Fibroblast of the aortic adventitia (primary cell): ENCODE data around the gene SOX6. TPM values are rescaled to one million over a fixed set of nuclear protein-coding genes. Genes with fewer than 3 reads are reported as not detected.

ENCODE experiments used
- DNase-seq: peaks from one replicate; pipeline ENCODE4 v3.0.0-alpha.2; 2010; ENCODE audit warnings: low read depth
- H3K4me3 ChIP-seq: 2 replicates; pipeline ENCODE4 v1.5.1; 2011; ENCODE audit warnings: low read depth, mild to moderate bottlenecking, control low read depth, low read length, moderate library complexity
- total RNA-seq: library from RNA; depleted of rRNA; stranded (reverse); fragments of >200 nt; gene quantifications from 2 replicates; pipeline ENCODE4 v1.2.3, GENCODE V29; 2012; ENCODE audit warnings: low replicate concordance
- TF ChIP-seq, protein P1 (sequence below): IDR thresholded peaks from 2 replicates; pipeline ENCODE4 v1.5.1; 2011; ENCODE audit warnings: mild to moderate bottlenecking, low read length, control low read depth, inconsistent platforms; ENCODE audit not compliant: insufficient read depth

Gene SOX6
- total RNA-seq, 1 donor = 0.36 TPM

GRCh38 chr11:16167706-16168487 is 188.4 kb downstream of the SOX6 start:
- TF ChIP-seq, protein P1, sequence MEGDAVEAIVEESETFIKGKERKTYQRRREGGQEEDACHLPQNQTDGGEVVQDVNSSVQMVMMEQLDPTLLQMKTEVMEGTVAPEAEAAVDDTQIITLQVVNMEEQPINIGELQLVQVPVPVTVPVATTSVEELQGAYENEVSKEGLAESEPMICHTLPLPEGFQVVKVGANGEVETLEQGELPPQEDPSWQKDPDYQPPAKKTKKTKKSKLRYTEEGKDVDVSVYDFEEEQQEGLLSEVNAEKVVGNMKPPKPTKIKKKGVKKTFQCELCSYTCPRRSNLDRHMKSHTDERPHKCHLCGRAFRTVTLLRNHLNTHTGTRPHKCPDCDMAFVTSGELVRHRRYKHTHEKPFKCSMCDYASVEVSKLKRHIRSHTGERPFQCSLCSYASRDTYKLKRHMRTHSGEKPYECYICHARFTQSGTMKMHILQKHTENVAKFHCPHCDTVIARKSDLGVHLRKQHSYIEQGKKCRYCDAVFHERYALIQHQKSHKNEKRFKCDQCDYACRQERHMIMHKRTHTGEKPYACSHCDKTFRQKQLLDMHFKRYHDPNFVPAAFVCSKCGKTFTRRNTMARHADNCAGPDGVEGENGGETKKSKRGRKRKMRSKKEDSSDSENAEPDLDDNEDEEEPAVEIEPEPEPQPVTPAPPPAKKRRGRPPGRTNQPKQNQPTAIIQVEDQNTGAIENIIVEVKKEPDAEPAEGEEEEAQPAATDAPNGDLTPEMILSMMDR = no peak
- no peak for DNase-seq
- H3K4me3 ChIP-seq = no peak overlapping the region

DNA sequence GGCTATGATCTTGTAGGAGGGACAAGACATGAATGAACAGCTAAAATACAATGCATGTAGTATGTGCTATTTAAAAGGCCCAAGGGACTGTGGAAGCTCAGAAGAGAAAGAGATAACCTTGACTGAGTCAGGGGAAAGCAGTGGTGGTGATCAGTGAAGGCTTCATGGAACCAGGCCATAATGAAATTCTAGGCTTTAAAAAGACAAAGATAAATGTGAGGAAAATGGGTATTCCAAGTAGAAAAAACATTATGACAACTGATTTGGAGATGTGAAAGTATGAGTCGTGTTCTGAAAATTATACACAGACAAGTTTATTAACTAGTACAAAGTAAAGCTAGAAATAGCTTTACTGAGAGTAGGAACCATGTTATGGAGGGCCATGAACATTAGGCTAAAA is 189.8 kb downstream of the SOX6 start:
- TF ChIP-seq, protein P1 = no peak

DNA sequence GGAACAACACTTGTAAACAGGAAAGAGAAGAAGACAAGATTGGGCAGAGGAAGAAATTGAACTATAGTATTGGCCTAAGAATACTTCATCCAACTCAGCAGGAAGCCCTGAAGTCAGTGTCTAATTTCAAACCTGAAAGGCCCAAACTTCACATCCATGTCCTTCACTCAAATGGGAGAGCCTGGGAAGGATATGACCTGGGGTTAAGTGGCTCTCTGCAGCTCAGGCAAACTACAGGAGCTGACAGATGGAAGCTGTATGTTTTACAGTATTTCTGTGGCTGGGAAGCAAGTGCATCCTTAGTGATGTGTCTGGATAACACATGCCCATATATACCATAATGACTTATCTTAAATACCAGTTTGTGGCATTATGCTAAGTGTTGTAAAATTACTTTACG is 196.2 kb downstream of the SOX6 start:
- no peak for DNase-seq
- no peak overlapping the region for H3K4me3 ChIP-seq
- TF ChIP-seq, protein P1 = no peak

More for the DNA sequence above, 189.8 kb downstream of the SOX6 start:
- H3K4me3 ChIP-seq = no peak overlapping the region
- no peak for DNase-seq

GRCh38 chr11:16158426-16158994 is 197.8 kb downstream of the SOX6 start:
- H3K4me3 ChIP-seq = no peak overlapping the region
- DNase-seq = no peak
- TF ChIP-seq, protein P1 = no peak

GRCh38 chr11:16157327-16157726 is 199.0 kb downstream of the SOX6 start:
- no peak overlapping the region for H3K4me3 ChIP-seq
- DNase-seq = no peak
- TF ChIP-seq, protein P1 = no peak

GRCh38 chr11:16155448-16155847 is 200.9 kb downstream of the SOX6 start:
- TF ChIP-seq, protein P1 = no peak
- DNase-seq = no peak
- no peak overlapping the region for H3K4me3 ChIP-seq
